ENCODE results near the gene WDR20. TPM values are rescaled to one million over a fixed set of nuclear protein-coding genes. Genes with fewer than 3 reads are reported as not detected.

The WDR20 gene
- total RNA-seq, 2 experiments from 2014 or later: 40.1 to 41.2 TPM

GRCh38 chr14:102226356-102227125, 86.8 kb downstream of the WDR20 start:
- Mint-ChIP-seq H3K27me3 (no peaks in the 10 kb centered on the region), H3K9me3 (no peaks in the 10 kb centered on the region), H3K4me3 (no peak overlapping the region), H3K4me1 (ENCODE audit: low read depth) (no peaks in the 10 kb centered on the region), H3K27ac (no peak overlapping the region), H3K36me3 (ENCODE audit: low read depth) (peaks cover 15% of the 10 kb centered on the region)
- Histone ChIP-seq H3K27me3 (ENCODE audit: control insufficient read depth in 1 of 2, insufficient read depth in 2 of 2, low read length in 2 of 2) (no peaks in the 10 kb centered on the region), H3K36me3 (ENCODE audit: insufficient read depth, low read length) (peaks cover 10% of the 10 kb centered on the region), H3K27ac (ENCODE audit: low read depth in 1 of 2, low read length in 2 of 2) (no peak overlapping the region), H3K4me3 (ENCODE audit: low read length) (no peak overlapping the region), H3K9me3 (ENCODE audit: control insufficient read depth in 1 of 2, insufficient read depth in 1 of 2, low read length in 2 of 2) (no peaks in the 10 kb centered on the region), H3K4me1 (ENCODE audit: insufficient read depth, low read length) (no peaks in the 10 kb centered on the region)
- DNase-seq (no peak), ATAC-seq (ENCODE audit: poor library complexity) (no peak)
- CTCF ChIA-PET: no interaction called here
- intact Hi-C loops (cut with DNase I, micrococcal nuclease): no loop called here
- TF ChIP-seq, protein P1, sequence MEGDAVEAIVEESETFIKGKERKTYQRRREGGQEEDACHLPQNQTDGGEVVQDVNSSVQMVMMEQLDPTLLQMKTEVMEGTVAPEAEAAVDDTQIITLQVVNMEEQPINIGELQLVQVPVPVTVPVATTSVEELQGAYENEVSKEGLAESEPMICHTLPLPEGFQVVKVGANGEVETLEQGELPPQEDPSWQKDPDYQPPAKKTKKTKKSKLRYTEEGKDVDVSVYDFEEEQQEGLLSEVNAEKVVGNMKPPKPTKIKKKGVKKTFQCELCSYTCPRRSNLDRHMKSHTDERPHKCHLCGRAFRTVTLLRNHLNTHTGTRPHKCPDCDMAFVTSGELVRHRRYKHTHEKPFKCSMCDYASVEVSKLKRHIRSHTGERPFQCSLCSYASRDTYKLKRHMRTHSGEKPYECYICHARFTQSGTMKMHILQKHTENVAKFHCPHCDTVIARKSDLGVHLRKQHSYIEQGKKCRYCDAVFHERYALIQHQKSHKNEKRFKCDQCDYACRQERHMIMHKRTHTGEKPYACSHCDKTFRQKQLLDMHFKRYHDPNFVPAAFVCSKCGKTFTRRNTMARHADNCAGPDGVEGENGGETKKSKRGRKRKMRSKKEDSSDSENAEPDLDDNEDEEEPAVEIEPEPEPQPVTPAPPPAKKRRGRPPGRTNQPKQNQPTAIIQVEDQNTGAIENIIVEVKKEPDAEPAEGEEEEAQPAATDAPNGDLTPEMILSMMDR (IDR thresholded peaks at IDR 0.05): no peak
- POLR2A ChIA-PET: no interaction called here

DNA sequence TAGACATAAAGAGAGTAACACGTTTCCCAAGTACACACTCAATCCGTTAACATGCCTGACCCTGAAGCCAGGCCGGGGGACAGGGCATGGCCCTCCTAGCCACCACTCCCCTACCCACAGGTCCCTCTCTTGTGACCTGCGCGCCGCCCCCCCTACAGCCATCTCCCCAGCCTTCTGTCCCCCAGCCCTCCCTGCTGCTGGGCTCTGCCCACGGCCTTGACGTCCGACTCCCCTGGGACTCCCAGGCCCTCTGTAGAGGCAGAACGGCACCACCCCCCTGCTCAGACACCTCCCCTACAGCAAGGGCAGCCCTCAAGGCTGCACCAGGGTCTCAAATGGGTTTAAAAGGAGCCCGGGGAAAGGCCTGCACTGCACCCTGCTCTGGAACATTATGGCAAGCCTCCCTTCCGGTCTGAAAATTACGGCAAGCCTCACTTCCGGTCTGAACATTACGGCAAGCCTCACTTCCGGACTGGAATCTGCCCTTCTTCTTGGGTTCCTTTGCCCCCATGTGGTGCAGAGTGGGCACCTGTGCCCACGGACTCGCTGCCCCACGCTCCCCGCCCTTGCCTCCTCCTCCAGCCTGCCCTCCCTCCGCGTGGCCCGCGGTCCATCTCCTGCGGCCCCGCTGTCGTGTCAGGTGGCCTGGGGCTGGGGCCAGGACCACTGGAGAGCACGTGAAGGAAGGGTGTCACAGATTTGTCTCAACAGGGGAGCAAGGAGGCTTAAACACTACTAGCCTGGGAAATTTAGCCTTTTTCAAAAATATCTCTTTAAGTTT, 87.7 kb downstream of the WDR20 start:
- no peaks in the 10 kb centered on the region for H3K27me3 ChIP-seq (ENCODE audit: control insufficient read depth in 1 of 2, insufficient read depth in 2 of 2, low read length in 2 of 2)

DNA sequence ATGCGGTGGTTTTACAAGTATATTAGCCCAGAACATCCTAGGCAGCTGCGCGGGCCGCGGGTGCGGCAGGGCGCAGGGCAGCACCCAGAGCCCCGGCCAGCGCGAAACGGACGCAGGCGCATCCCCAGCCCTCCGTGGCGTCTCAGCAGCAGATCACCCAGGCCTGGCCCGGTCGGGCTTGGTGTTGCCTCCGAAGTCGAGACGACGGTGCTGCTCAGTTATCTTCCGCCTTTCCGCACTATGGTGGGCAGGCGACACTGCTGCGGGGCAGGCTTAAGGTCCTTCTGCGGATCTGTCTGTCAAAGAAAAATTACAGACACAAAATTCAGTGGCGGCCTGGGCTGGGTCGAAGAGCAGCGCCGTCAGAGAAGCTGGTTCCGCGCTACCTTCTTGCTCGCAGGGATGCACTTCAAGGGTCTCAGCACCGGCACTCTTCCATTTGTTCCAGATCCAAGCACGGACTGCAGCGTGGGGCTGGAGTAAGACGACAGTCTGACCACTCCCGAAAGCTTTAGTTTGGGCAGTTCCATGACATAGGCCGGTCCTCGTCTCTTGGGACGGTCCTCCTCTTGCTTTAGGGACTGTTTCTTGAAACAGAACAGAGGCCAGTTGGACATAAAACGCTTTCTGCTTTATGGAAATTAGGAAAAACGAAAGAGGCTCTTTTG, 89.5 kb downstream of the WDR20 start:
- intact Hi-C loops (cut with DNase I, micrococcal nuclease): no loop called here
- Histone ChIP-seq H3K9me3 (ENCODE audit: control insufficient read depth in 1 of 2, insufficient read depth in 1 of 2, low read length in 2 of 2) (no peaks in the 10 kb centered on the region), H3K27ac (ENCODE audit: low read depth in 1 of 2, low read length in 2 of 2) (no peak overlapping the region), H3K4me1 (ENCODE audit: insufficient read depth, low read length) (no peaks in the 10 kb centered on the region), H3K36me3 (ENCODE audit: insufficient read depth, low read length) (no peaks in the 10 kb centered on the region), H3K27me3 (ENCODE audit: control insufficient read depth in 1 of 2, insufficient read depth in 2 of 2, low read length in 2 of 2) (no peaks in the 10 kb centered on the region), H3K4me3 (ENCODE audit: low read length) (no peak overlapping the region)
- ATAC-seq (ENCODE audit: poor library complexity) (no peak), DNase-seq (no peak)
- H3K27ac Mint-ChIP-seq: no peak overlapping the region
- ChIA-PET CTCF (no interaction called here), POLR2A (no interaction called here)
- H3K4me3 Mint-ChIP-seq: no peak overlapping the region
- H3K9me3 Mint-ChIP-seq: no peaks in the 10 kb centered on the region
- no peaks in the 10 kb centered on the region for H3K4me1 Mint-ChIP-seq (ENCODE audit: low read depth)
- TF ChIP-seq, protein P1 (IDR thresholded peaks at IDR 0.05): no peak
- H3K27me3 Mint-ChIP-seq: no peaks in the 10 kb centered on the region
- H3K36me3 Mint-ChIP-seq (ENCODE audit: low read depth): peaks cover 3% of the 10 kb centered on the region

More for the DNA sequence above, 87.7 kb downstream of the WDR20 start:
- no peak for ATAC-seq (ENCODE audit: poor library complexity)
- Histone ChIP-seq H3K36me3 (ENCODE audit: insufficient read depth, low read length) (peaks cover 5% of the 10 kb centered on the region), H3K27ac (ENCODE audit: low read depth in 1 of 2, low read length in 2 of 2) (no peak overlapping the region), H3K4me1 (ENCODE audit: insufficient read depth, low read length) (no peaks in the 10 kb centered on the region), H3K4me3 (ENCODE audit: low read length) (no peak overlapping the region), H3K9me3 (ENCODE audit: control insufficient read depth in 1 of 2, insufficient read depth in 1 of 2, low read length in 2 of 2) (no peaks in the 10 kb centered on the region)
- H3K9me3 Mint-ChIP-seq: no peaks in the 10 kb centered on the region
- TF ChIP-seq, protein P1 (IDR thresholded peaks at IDR 0.05): no peak
- intact Hi-C loops (cut with DNase I, micrococcal nuclease): no loop called here
- ChIA-PET CTCF (no interaction called here), POLR2A (no interaction called here)
- H3K4me1 Mint-ChIP-seq (ENCODE audit: low read depth): no peaks in the 10 kb centered on the region
- no peak overlapping the region for H3K27ac Mint-ChIP-seq
- peaks cover 7% of the 10 kb centered on the region for H3K36me3 Mint-ChIP-seq (ENCODE audit: low read depth)
- no peak for DNase-seq
- H3K27me3 Mint-ChIP-seq: no peaks in the 10 kb centered on the region
- no peak overlapping the region for H3K4me3 Mint-ChIP-seq

Measured in CD4-positive, alpha-beta T cell (primary cell).